Adrenal gland (tissue), 12 donors: ENCODE measurements around the gene SCN3B. TPM values are rescaled to one million over a fixed set of nuclear protein-coding genes. Genes with fewer than 3 reads are reported as not detected.

ENCODE experiments used
- DNase-seq, 7 donors: peaks; one replicate each; pipeline ENCODE4 v3.0.0-alpha.2; 2019 to 2020
- H3K27ac ChIP-seq, 5 donors: fragments of 200-600 bp; sonication (generic) in 4 of 5; 1 replicate in 3 of 5; 2 replicates in 2 of 5; pipeline versions ENCODE4 v1.5.1 to v1.8.0; 2016 to 2020; ENCODE audit warnings: mild to moderate bottlenecking in 1 of 5
- H3K27me3 ChIP-seq: fragments of 200-600 bp; 2 replicates; pipeline ENCODE4 v1.8.0; 2021
- H3K36me3 ChIP-seq, 2 donors: fragments of 200-600 bp; replicated peaks in 1 of 2; 1 replicate in 1 of 2; 2 replicates in 1 of 2; pipeline versions ENCODE4 v1.5.1 to v1.8.0; 2018 to 2022
- H3K4me1 ChIP-seq, 2 donors: fragments of 200-600 bp; replicated peaks in 1 of 2; 1 replicate in 1 of 2; 2 replicates in 1 of 2; pipeline versions ENCODE4 v1.5.1 to v1.8.0; 2018 to 2021
- H3K4me3 ChIP-seq, 4 donors: fragments of 200-600 bp; sonication (generic) in 3 of 4; one replicate each; pipeline ENCODE4 v1.5.1; 2016 to 2018
- H3K9me3 ChIP-seq, 3 donors: fragments of 200-600 bp; sonication (generic) in 1 of 3; replicated peaks in 1 of 3; 1 replicate in 2 of 3; 2 replicates in 1 of 3; pipeline versions ENCODE4 v1.5.1 to v1.8.0; 2016 to 2021
- CTCF ChIP-seq, 6 experiments: fragments of 450-650 bp in 4 of 6; fragments of 200-600 bp in 2 of 6; sonication (generic) in 1 of 6; IDR thresholded peaks; 1 replicate in 5 of 6; 2 replicates in 1 of 6; pipeline versions ENCODE4 v1.5.1 to v1.8.0; 2016 to 2021; ENCODE audit warnings: antibody characterized with exemption in 6 of 6, mild to moderate bottlenecking in 2 of 6, moderate library complexity in 1 of 6
- POLR2A ChIP-seq, 2 donors: fragments of 450-650 bp; IDR thresholded peaks; one replicate each; pipeline ENCODE4 v1.6.1; 2017; ENCODE audit warnings: antibody characterized with exemption in 2 of 2, mild to moderate bottlenecking in 2 of 2, moderate library complexity in 1 of 2
- WGBS, 4 donors: extraction: QIAGEN DNeasy Blood & Tissue Kit in 2 of 4; methylation state at CpG; one replicate each; pipeline versions ENCODE4 v1.1.5 to v1.1.7; 2013 to 2017; 5-methylcytosine and 5-hydroxymethylcytosine counted together
- intact Hi-C, 2 donors: fragments of 100-400 bp; cut with DNase I; formaldehyde crosslinking; loops; one replicate each; pipeline versions ENCODE4 v1.14.1 to v1.15.0; 2022 to 2023
- polyA plus RNA-seq, 3 donors: library from polyadenylated mRNA; stranded (reverse); fragments of 200-250 nt in 2 of 3; fragments of 350-450 nt in 1 of 3; fragmentation: Illumina TruSeq in 1 of 3; extraction: RNeasy Lipid Tissue Mini Kit (QIAGEN cat#74804) in 1 of 3; gene quantifications; one replicate each; pipeline ENCODE4 v1.2.3, GENCODE V29; 2013 to 2014
- total RNA-seq, 9 donors: library from RNA; depleted of rRNA in 4 of 9; stranded (reverse); fragments of >200 nt in 4 of 9; fragments of 120-200 nt in 1 of 9; fragmentation: NEBNext Ultra II Directional in 1 of 9; extraction: Animal tissue kit (Norgen Biotek cat#: 25700) in 1 of 9; gene quantifications; one replicate each; pipeline versions ENCODE4 v1.1.0 to v1.2.4, GENCODE V29; 2013 to 2023
- donor health status: healthy with polysubstance abuse.
- donor health status: Bipolar disorder and iron deficiency.
- donor health status: DM: yes; HTN: yes; CAD: no.
- donor health status: DM: no; HTN: no; CAD: no.
- donor health status: DM: no; HTN: no; CAD: no.
- donor health status: DM: yes; HTN: yes; CAD: no.

Gene SCN3B
- total and polyA plus RNA-seq, 12 donors = 0.36 to 10.5 (median 4.0) TPM; not detected in 1

GRCh38 chr11:123603666-123604065, 50.8 kb downstream of the SCN3B start:
- no peak for TF ChIP-seq CTCF (IDR thresholded peaks at IDR 0.05)
- TF ChIP-seq POLR2A (IDR thresholded peaks at IDR 0.05) = no peak
- intact Hi-C loops = no loop called here
- H3K36me3 ChIP-seq = peaks cover 0 to 89% of the 10 kb centered on the region in 2 donors
- 54 to 69% (median 64%) methylated on average over 4 of the region's 4 CpGs for WGBS, 4 donors
- H3K4me3 ChIP-seq = no peak overlapping the region
- no peaks in the 10 kb centered on the region for H3K27me3 ChIP-seq
- peak overlapping the region in 4 of 5 donors; percentile 1 to 69 (median 58) for H3K27ac ChIP-seq
- no peaks in the 10 kb centered on the region for H3K9me3 ChIP-seq
- no peaks in the 10 kb centered on the region for H3K4me1 ChIP-seq
- DNase-seq = no peak

GRCh38 chr11:123601743-123602142, 52.7 kb downstream of the SCN3B start:
- no peak overlapping the region for H3K4me3 ChIP-seq
- 67 to 90% (median 74%) methylated on average over 4 of the region's 4 CpGs for WGBS, 4 donors
- intact Hi-C loops = no loop called here
- TF ChIP-seq CTCF (IDR thresholded peaks at IDR 0.05) (no peak), POLR2A (IDR thresholded peaks at IDR 0.05) (no peak)
- H3K27me3 ChIP-seq = no peaks in the 10 kb centered on the region
- H3K27ac ChIP-seq = peak overlapping the region in 2 of 5 donors; percentile 12 to 45
- H3K36me3 ChIP-seq = peaks cover 0 to 80% of the 10 kb centered on the region in 2 donors
- H3K9me3 ChIP-seq = no peaks in the 10 kb centered on the region
- no peaks in the 10 kb centered on the region for H3K4me1 ChIP-seq
- DNase-seq = no peak

GRCh38 chr11:123601136-123601535, 53.3 kb downstream of the SCN3B start:
- Histone ChIP-seq H3K9me3 (no peaks in the 10 kb centered on the region), H3K27ac (peak overlapping the region in 2 of 5 donors; percentile 12 to 36), H3K36me3 (peaks cover 0 to 74% of the 10 kb centered on the region in 2 donors), H3K4me3 (no peak overlapping the region), H3K4me1 (peaks cover 0 to 3% of the 10 kb centered on the region in 2 donors), H3K27me3 (no peaks in the 10 kb centered on the region)
- WGBS, 4 donors = 69 to 85% (median 81%) methylated on average over 4 of the region's 4 CpGs
- intact Hi-C loops = no loop called here
- DNase-seq = peak in 2 of 7 donors; percentile 39 to 49
- TF ChIP-seq POLR2A (IDR thresholded peaks at IDR 0.05) = no peak
- no peak for TF ChIP-seq CTCF (IDR thresholded peaks at IDR 0.05)

GRCh38 chr11:123597859-123598258, 56.6 kb downstream of the SCN3B start:
- Histone ChIP-seq H3K36me3 (peaks cover 0 to 43% of the 10 kb centered on the region in 2 donors), H3K27me3 (no peaks in the 10 kb centered on the region), H3K4me3 (no peak overlapping the region), H3K4me1 (peaks cover 24% of the 10 kb centered on the region in 2 donors), H3K9me3 (no peaks in the 10 kb centered on the region), H3K27ac (no peak overlapping the region)
- whole genome bisulfite sequencing, 4 donors = 95 to 100% (median 98%) methylated on average over 2 of the region's 2 CpGs
- intact Hi-C loops = no loop called here
- no peak for DNase-seq
- TF ChIP-seq POLR2A (IDR thresholded peaks at IDR 0.05) (no peak), CTCF (IDR thresholded peaks at IDR 0.05) (no peak)
